Measurements from ENCODE around the gene ECE2.

Gene ECE2

GRCh38 chr3:184328516-184328915 lies 52.7 kb downstream of the ECE2 start:
- ChIA-PET CTCF (no interaction called here), POLR2A (interaction anchor here (0.7 kb wide), 1 partner anchor 8 kb away, joined by 3 read pairs; no protein-coding TSS in a partner anchor)
- H3K4me1 ChIP-seq (ENCODE audit: control insufficient read depth, insufficient read depth, low read length), result no peaks in the 10 kb centered on the region
- H3K4me3 ChIP-seq (ENCODE audit: low read depth, low read length), result no peak overlapping the region
- peaks cover 36 to 99% of the 10 kb centered on the region in 2 experiments for H3K36me3 ChIP-seq (ENCODE audit: control insufficient read depth in 2 of 2, insufficient read depth in 1 of 2, low read length in 2 of 2)
- TF ChIP-seq ZNF10 (tag by site-specific recombination; IDR thresholded peaks at IDR 0.05) (no peak), YY1 (tag by site-specific recombination; IDR thresholded peaks at IDR 0.05) (no peak), GLIS2 (tag by site-specific recombination; IDR thresholded peaks at IDR 0.05) (peak; percentile 31; the same call in 1 of the 2 replicates), ZNF157 (tag by site-specific recombination; IDR thresholded peaks at IDR 0.05) (no peak)
- H3K9me3 ChIP-seq (ENCODE audit: control insufficient read depth, insufficient read depth, low read depth, low read length), result no peaks in the 10 kb centered on the region
- no peak overlapping the region for H3K27ac ChIP-seq (ENCODE audit: extremely low read depth, low read depth, low read length)

GRCh38 chr3:184332370-184333090 lies 56.7 kb downstream of the ECE2 start:
- H3K4me3 ChIP-seq (ENCODE audit: low read depth, low read length), result no peak overlapping the region

DNA sequence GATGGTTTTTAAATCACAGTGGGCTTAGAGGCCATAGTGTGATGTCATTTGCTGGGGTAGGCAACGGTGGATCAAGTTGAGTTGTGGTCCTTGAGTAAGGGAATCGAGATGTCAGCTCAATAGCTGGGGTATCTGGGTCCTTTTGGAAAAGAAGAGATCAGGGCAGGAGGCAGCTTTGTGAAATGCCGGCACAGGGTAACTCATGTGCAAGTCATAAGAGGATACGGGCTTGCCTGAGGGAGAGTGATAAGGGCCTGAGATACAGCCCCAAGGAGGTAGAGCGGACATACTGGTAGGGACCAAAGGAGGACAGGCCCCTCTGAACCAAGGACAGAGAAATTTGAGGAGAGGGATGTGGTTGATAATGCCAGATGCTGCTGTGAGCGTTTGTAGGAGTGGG lies 57.4 kb downstream of the ECE2 start:
- no peaks in the 10 kb centered on the region for H3K9me3 ChIP-seq (ENCODE audit: control insufficient read depth, insufficient read depth, low read depth, low read length)
- H3K4me3 ChIP-seq (ENCODE audit: low read depth, low read length), result no peak overlapping the region
- H3K36me3 ChIP-seq (ENCODE audit: control insufficient read depth in 2 of 2, insufficient read depth in 1 of 2, low read length in 2 of 2), result peaks cover 18 to 80% of the 10 kb centered on the region in 2 experiments
- H3K4me1 ChIP-seq (ENCODE audit: control insufficient read depth, insufficient read depth, low read length), result no peaks in the 10 kb centered on the region
- POLR2A ChIA-PET, result interaction anchor here (1.4 kb wide), 1 partner anchor 18 kb away, joined by 4 read pairs; no protein-coding TSS in a partner anchor
- CTCF ChIA-PET, result no interaction called here
- TF ChIP-seq ZNF394 (tag by site-specific recombination; IDR thresholded peaks at IDR 0.05; ENCODE audit: borderline replicate concordance), result no peak
- TF ChIP-seq, protein P1, sequence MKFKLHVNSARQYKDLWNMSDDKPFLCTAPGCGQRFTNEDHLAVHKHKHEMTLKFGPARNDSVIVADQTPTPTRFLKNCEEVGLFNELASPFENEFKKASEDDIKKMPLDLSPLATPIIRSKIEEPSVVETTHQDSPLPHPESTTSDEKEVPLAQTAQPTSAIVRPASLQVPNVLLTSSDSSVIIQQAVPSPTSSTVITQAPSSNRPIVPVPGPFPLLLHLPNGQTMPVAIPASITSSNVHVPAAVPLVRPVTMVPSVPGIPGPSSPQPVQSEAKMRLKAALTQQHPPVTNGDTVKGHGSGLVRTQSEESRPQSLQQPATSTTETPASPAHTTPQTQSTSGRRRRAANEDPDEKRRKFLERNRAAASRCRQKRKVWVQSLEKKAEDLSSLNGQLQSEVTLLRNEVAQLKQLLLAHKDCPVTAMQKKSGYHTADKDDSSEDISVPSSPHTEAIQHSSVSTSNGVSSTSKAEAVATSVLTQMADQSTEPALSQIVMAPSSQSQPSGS (tag by site-specific recombination; IDR thresholded peaks at IDR 0.05; ENCODE audit: low read depth), result 0 out of 2 replicates have a peak, but pooled peaks have one; percentile 3
- H3K27ac ChIP-seq (ENCODE audit: extremely low read depth, low read depth, low read length), result no peak overlapping the region

More at GRCh38 chr3:184332370-184333090, 56.7 kb downstream of the ECE2 start:
- CTCF ChIA-PET, result no interaction called here
- Histone ChIP-seq H3K9me3 (ENCODE audit: control insufficient read depth, insufficient read depth, low read depth, low read length) (no peaks in the 10 kb centered on the region), H3K27ac (ENCODE audit: extremely low read depth, low read depth, low read length) (no peak overlapping the region), H3K4me1 (ENCODE audit: control insufficient read depth, insufficient read depth, low read length) (no peaks in the 10 kb centered on the region), H3K36me3 (ENCODE audit: control insufficient read depth in 2 of 2, insufficient read depth in 1 of 2, low read length in 2 of 2) (peaks cover 18 to 84% of the 10 kb centered on the region in 2 experiments)
- POLR2A ChIA-PET, result interaction anchor here (1.4 kb wide), 1 partner anchor 17 kb away, joined by 4 read pairs; no protein-coding TSS in a partner anchor
- no peak for TF ChIP-seq RBAK (tag by site-specific recombination; IDR thresholded peaks at IDR 0.05)
- TF ChIP-seq ZNF37A (tag by site-specific recombination; IDR thresholded peaks at IDR 0.05), result no peak
- TF ChIP-seq SP2 (tag by site-specific recombination; IDR thresholded peaks at IDR 0.05), result no peak
- no peak for TF ChIP-seq ZNF571 (tag by site-specific recombination; IDR thresholded peaks at IDR 0.05)
- TF ChIP-seq ZNF707 (tag by site-specific recombination; IDR thresholded peaks at IDR 0.05), result no peak
- no peak for TF ChIP-seq ZNF174 (tag by site-specific recombination; IDR thresholded peaks at IDR 0.05)
- TF ChIP-seq ZNF223 (tag by site-specific recombination; IDR thresholded peaks at IDR 0.05), result no peak
- 0 out of 2 replicates have a peak, but pooled peaks have one; percentile 19 for TF ChIP-seq ZBTB17 (tag by site-specific recombination; IDR thresholded peaks at IDR 0.05)
- TF ChIP-seq IKZF3 (tag by site-specific recombination; IDR thresholded peaks at IDR 0.05), result 0 out of 2 replicates have a peak, but pooled peaks have one; percentile 11
- TF ChIP-seq PRDM1 (tag by site-specific recombination; IDR thresholded peaks at IDR 0.05), result peak; percentile 64

DNA sequence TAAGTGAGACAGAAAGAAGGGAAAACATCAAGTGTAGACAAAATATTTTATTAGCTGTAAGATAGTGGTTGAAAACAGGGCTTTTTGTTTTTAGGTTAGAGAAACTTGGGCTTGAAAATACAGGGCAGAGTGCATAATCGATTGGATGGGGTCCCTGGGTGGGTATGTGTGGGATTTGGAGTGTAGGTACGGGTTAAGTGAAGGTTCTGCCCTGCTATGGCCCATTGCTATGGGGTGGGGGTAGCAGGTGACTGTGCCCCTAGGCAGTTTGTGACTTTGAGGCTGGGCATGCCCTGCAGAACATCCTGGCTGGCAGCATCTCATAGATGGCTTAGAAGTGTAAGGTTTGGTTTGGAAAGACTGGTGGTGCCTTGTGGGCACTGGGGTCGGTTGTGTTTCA lies 57.9 kb downstream of the ECE2 start:
- TF ChIP-seq ZNF600 (tag by site-specific recombination; IDR thresholded peaks at IDR 0.05) (peak; percentile 26; the same call in 1 of the 2 replicates), ZSCAN18 (tag by site-specific recombination; IDR thresholded peaks at IDR 0.05) (no peak), HIC1 (tag by site-specific recombination; IDR thresholded peaks at IDR 0.05) (peak; percentile 45; the same call in 1 of the 2 replicates)
- CTCF ChIA-PET, result no interaction called here
- Histone ChIP-seq H3K4me3 (ENCODE audit: low read depth, low read length) (no peak overlapping the region), H3K4me1 (ENCODE audit: control insufficient read depth, insufficient read depth, low read length) (no peaks in the 10 kb centered on the region), H3K27ac (ENCODE audit: extremely low read depth, low read depth, low read length) (no peak overlapping the region), H3K36me3 (ENCODE audit: control insufficient read depth in 2 of 2, insufficient read depth in 1 of 2, low read length in 2 of 2) (peaks cover 18 to 75% of the 10 kb centered on the region in 2 experiments), H3K9me3 (ENCODE audit: control insufficient read depth, insufficient read depth, low read depth, low read length) (no peaks in the 10 kb centered on the region)
- POLR2A ChIA-PET, result interaction anchor here (1.4 kb wide), 1 partner anchor 18 kb away, joined by 4 read pairs; no protein-coding TSS in a partner anchor

All from HEK293 (cell line).